SU-DHL-6 (cell line): ENCODE data around the gene PDIA2.

Experiments
- EZH2phosphoT487 ChIP-seq: fragments of 200-600 bp; sonication (generic), shearing (Covaris generic); conservative IDR thresholded peaks from 2 replicates; pipeline ENCODE4 v1.6.1; 2018; ENCODE audit warnings: mild to moderate bottlenecking, antibody characterized with exemption, low read length, moderate library complexity, mixed read lengths
- TF ChIP-seq, protein P1 (sequence below): fragments of 200-600 bp; sonication (generic); IDR thresholded peaks from one replicate; pipeline ENCODE4 v1.5.1; 2017; ENCODE audit warnings: antibody characterized with exemption, mild to moderate bottlenecking, low read length, moderate library complexity; ENCODE audit not compliant: insufficient read depth, poor library complexity, severe bottlenecking

DNA sequence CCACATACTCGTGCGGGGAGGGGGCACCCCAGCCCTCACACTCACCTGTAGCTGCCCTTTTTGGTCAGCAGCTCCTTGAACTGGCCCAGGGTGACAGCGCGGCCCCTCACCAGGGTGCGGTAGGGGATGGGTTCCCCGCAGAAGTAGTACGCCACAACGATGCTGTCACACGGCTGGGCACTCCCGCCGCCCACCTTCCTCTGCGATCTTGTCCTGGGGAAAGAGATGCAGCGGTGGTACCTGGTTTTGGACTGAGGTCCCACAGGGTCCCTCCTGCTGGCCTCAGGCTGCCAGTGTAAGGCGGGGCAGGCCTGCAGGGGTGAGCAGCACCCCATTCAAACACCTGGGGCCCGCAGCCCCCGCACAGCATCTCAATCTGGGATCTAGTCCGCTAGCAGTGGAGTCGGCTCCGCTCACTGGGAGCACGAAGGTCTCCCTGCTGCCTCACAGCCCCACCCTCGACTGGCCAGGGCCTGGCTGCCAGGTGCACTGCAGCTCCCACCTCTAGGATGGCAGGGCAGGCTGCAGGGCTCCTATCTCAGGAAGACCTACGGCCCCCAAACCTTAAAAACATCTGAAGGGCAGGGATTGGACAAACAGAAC, 6.5 kb downstream of the PDIA2 start:
- TF ChIP-seq, protein P1, sequence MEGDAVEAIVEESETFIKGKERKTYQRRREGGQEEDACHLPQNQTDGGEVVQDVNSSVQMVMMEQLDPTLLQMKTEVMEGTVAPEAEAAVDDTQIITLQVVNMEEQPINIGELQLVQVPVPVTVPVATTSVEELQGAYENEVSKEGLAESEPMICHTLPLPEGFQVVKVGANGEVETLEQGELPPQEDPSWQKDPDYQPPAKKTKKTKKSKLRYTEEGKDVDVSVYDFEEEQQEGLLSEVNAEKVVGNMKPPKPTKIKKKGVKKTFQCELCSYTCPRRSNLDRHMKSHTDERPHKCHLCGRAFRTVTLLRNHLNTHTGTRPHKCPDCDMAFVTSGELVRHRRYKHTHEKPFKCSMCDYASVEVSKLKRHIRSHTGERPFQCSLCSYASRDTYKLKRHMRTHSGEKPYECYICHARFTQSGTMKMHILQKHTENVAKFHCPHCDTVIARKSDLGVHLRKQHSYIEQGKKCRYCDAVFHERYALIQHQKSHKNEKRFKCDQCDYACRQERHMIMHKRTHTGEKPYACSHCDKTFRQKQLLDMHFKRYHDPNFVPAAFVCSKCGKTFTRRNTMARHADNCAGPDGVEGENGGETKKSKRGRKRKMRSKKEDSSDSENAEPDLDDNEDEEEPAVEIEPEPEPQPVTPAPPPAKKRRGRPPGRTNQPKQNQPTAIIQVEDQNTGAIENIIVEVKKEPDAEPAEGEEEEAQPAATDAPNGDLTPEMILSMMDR, result no peak
- no peak for TF ChIP-seq EZH2phosphoT487
